Hepatocyte (in vitro differentiated cells): ENCODE measurements around the gene HASPIN. TPM values are rescaled to one million over a fixed set of nuclear protein-coding genes. Genes with fewer than 3 reads are reported as not detected.
"Not testable (repeated sequence)": the region's sequence is repeated elsewhere in the genome, so short reads cannot be mapped to it uniquely, and the experiment has no call there.

Experiments used
- DNase-seq: peaks from one replicate; pipeline ENCODE4 v3.0.0-alpha.2; 2016; ENCODE audit warnings: low spot score
- H2AFZ ChIP-seq: fragments of 200-600 bp; sonication (generic); 2 replicates; pipeline ENCODE4 v1.6.0; 2016; ENCODE audit warnings: antibody characterized with exemption, mild to moderate bottlenecking
- H3K27ac ChIP-seq: fragments of 200-600 bp; sonication (generic); 2 replicates; pipeline ENCODE4 v1.5.1; 2016; ENCODE audit warnings: mild to moderate bottlenecking
- H3K27me3 ChIP-seq: fragments of 200-600 bp; sonication (generic); 2 replicates; pipeline ENCODE4 v1.6.1; 2016
- H3K36me3 ChIP-seq: fragments of 200-600 bp; sonication (generic); replicated peaks from 2 replicates; pipeline ENCODE4 v1.5.1; 2016; ENCODE audit warnings: low read depth; ENCODE audit not compliant: insufficient read depth
- H3K4me1 ChIP-seq: fragments of 200-600 bp; sonication (generic); 2 replicates; pipeline ENCODE4 v1.5.1; 2016; ENCODE audit warnings: mild to moderate bottlenecking, moderate library complexity; ENCODE audit not compliant: insufficient read depth
- H3K4me2 ChIP-seq: fragments of 200-600 bp; sonication (generic); 2 replicates; pipeline ENCODE4 v1.6.0; 2016
- H3K4me3 ChIP-seq: fragments of 200-600 bp; sonication (generic); 2 replicates; pipeline ENCODE4 v1.5.1; 2016; ENCODE audit warnings: mild to moderate bottlenecking
- H3K79me2 ChIP-seq: fragments of 200-600 bp; sonication (generic); 2 replicates; pipeline ENCODE4 v1.6.0; 2017; ENCODE audit warnings: mild to moderate bottlenecking
- H3K9me2 ChIP-seq: fragments of 200-600 bp; sonication (generic); replicated peaks from 2 replicates; pipeline ENCODE4 v1.6.0; 2017; ENCODE audit warnings: mild to moderate bottlenecking; ENCODE audit not compliant: insufficient read depth
- H3K9me3 ChIP-seq: fragments of 200-600 bp; sonication (generic); 2 replicates; pipeline ENCODE4 v1.5.1; 2016; ENCODE audit warnings: low read depth, mild to moderate bottlenecking
- H4K20me1 ChIP-seq: fragments of 200-600 bp; sonication (generic); 2 replicates; pipeline ENCODE4 v1.6.0; 2016; ENCODE audit warnings: mild to moderate bottlenecking; ENCODE audit not compliant: insufficient read depth, poor library complexity, severe bottlenecking
- EZH2 ChIP-seq: fragments of 200-600 bp; sonication (generic); IDR thresholded peaks from 2 replicates; pipeline ENCODE4 v1.6.1; 2016; ENCODE audit warnings: antibody characterized with exemption, mild to moderate bottlenecking, borderline replicate concordance
- EZH2phosphoT487 ChIP-seq: fragments of 200-600 bp; sonication (generic); IDR thresholded peaks from one replicate; pipeline ENCODE4 v1.6.1; 2018; ENCODE audit warnings: antibody characterized with exemption, mild to moderate bottlenecking, low read depth, moderate library complexity; ENCODE audit not compliant: unreplicated experiment, severe bottlenecking
- WGBS: methylation state at CpG from one replicate; pipeline ENCODE4 v1.1.6; 2016; ENCODE audit warnings: low lambda C conversion rate; ENCODE audit errors: missing lambda C conversion rate; 5-methylcytosine and 5-hydroxymethylcytosine counted together
- polyA plus RNA-seq: library from polyadenylated mRNA; unstranded; fragments of >200 nt; fragmentation: Nextera tagmentation; extraction: Ambion mirVana; gene quantifications from 2 replicates; pipeline ENCODE4 v1.2.1, GENCODE V29; 2016
- total RNA-seq: library from RNA; depleted of rRNA; stranded (reverse); fragments of >200 nt; gene quantifications from 2 replicates; pipeline ENCODE4 v1.2.3, GENCODE V29; 2014
- TF ChIP-seq, protein P1 (sequence below): fragments of 200-600 bp; sonication (generic); IDR thresholded peaks from 2 replicates; pipeline ENCODE4 v1.5.1; 2016; ENCODE audit warnings: antibody characterized with exemption, mild to moderate bottlenecking; ENCODE audit not compliant: poor library complexity

Gene HASPIN
- total and polyA plus RNA-seq, 2 experiments from 2014 or later: 1.1 to 1.5 TPM

DNA sequence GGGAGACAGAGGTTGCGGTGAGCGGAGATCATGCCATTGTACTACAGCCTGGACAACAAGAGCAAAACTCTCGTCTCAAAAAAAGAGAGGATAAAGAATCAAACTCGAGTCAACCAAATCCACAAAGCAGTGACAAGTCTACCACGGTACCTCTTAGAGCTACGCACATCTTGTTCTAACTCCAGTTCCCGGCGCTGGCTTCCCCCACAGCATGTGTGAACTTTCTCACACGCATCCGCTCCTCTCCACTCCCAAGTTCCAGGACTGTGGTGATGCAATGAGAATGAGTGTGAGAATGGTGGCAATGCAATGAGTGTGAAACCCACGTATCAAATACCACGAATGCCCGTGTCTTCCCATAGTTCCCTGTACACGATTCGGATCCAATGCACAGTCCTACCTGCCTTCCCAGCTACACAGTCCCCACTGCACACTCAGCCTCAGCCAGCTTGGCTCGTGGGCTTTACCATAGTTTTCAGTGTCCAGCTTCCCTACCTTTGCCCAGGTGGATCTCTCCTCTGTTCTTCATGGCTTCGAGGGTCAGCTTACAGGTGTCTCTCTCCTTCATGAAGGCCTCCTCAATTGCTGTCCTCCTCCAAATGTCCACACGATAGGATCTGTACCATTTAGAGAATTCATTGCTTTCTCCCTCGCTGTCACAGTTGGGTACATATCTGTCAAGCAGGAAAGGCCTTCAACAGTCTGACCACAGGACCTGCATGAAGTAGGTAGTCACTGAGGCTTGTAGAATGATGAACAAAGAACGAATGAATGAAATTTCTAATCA lies 18.6 kb upstream of the HASPIN start:
- TF ChIP-seq, protein P1, sequence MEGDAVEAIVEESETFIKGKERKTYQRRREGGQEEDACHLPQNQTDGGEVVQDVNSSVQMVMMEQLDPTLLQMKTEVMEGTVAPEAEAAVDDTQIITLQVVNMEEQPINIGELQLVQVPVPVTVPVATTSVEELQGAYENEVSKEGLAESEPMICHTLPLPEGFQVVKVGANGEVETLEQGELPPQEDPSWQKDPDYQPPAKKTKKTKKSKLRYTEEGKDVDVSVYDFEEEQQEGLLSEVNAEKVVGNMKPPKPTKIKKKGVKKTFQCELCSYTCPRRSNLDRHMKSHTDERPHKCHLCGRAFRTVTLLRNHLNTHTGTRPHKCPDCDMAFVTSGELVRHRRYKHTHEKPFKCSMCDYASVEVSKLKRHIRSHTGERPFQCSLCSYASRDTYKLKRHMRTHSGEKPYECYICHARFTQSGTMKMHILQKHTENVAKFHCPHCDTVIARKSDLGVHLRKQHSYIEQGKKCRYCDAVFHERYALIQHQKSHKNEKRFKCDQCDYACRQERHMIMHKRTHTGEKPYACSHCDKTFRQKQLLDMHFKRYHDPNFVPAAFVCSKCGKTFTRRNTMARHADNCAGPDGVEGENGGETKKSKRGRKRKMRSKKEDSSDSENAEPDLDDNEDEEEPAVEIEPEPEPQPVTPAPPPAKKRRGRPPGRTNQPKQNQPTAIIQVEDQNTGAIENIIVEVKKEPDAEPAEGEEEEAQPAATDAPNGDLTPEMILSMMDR: no peak
- no peak for TF ChIP-seq EZH2phosphoT487
- no peak for TF ChIP-seq EZH2
- Histone ChIP-seq H4K20me1 (no peaks in the 10 kb centered on the region), H3K4me2 (no peak overlapping the region), H3K4me3 (no peak overlapping the region), H3K36me3 (no peaks in the 10 kb centered on the region), H3K27me3 (no peaks in the 10 kb centered on the region), H3K79me2 (no peaks in the 10 kb centered on the region), H3K9me3 (no peaks in the 10 kb centered on the region), H3K9me2 (no peaks in the 10 kb centered on the region), H3K27ac (no peak overlapping the region), H3K4me1 (no peaks in the 10 kb centered on the region), H2AFZ (no peak overlapping the region)
- 86% methylated on average over 20 of the region's 20 CpGs for WGBS
- DNase-seq: no peak

DNA sequence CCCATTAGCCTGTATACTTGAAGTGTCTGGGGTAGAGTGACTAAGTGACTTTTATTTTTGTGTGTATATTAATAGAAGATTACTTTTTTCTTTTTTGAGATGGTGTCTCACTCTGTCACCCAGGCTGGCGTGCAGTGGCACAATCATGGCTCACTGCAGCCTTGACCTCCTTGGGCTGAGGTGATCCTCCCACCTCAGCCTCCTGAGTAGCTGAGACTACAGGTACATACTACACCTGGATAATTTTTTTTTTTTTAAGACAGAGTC lies 18.1 kb upstream of the HASPIN start:
- not testable (repeated sequence) for H3K4me3 ChIP-seq, H2AFZ ChIP-seq
- 97% methylated on average over 1 of the region's 1 CpG for WGBS

DNA sequence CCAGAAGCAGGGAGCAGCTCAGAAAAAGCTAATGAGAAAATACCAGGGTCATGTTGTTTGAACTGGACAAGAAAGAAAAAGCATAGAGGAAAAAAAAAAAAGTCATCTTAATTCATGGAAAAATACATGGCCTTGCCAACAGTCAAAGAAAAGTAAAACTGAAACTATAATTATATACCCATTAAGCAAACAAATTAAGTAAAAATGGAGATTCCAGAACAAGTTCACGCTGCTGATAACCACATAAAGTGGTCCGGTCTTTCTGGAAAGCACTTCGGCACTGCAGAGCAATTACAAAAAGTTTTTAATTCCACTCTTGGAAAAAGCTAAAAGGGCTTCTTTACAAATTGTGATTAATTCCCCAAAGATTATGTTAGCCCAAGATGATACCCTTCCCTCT lies 15.3 kb upstream of the HASPIN start:
- 94% methylated on average over 3 of the region's 3 CpGs for WGBS
- no peak overlapping the region for H3K4me3 ChIP-seq
- H3K9me2 ChIP-seq: no peaks in the 10 kb centered on the region
- DNase-seq: no peak
- no peaks in the 10 kb centered on the region for H3K36me3 ChIP-seq
- H3K27me3 ChIP-seq: no peaks in the 10 kb centered on the region
- no peaks in the 10 kb centered on the region for H3K9me3 ChIP-seq
- no peaks in the 10 kb centered on the region for H4K20me1 ChIP-seq
- H2AFZ ChIP-seq: no peak overlapping the region
- H3K4me2 ChIP-seq: no peak overlapping the region
- no peak overlapping the region for H3K27ac ChIP-seq
- TF ChIP-seq EZH2phosphoT487 (no peak), EZH2 (no peak)
- TF ChIP-seq, protein P1: no peak
- H3K4me1 ChIP-seq: no peaks in the 10 kb centered on the region
- H3K79me2 ChIP-seq: no peaks in the 10 kb centered on the region

More for the DNA sequence above, 18.1 kb upstream of the HASPIN start:
- H3K27ac ChIP-seq, H4K20me1 ChIP-seq, H3K36me3 ChIP-seq, H3K27me3 ChIP-seq, H3K4me1 ChIP-seq, H3K9me2 ChIP-seq, H3K4me2 ChIP-seq, H3K79me2 ChIP-seq, DNase-seq, H3K9me3 ChIP-seq: not testable (repeated sequence)

DNA sequence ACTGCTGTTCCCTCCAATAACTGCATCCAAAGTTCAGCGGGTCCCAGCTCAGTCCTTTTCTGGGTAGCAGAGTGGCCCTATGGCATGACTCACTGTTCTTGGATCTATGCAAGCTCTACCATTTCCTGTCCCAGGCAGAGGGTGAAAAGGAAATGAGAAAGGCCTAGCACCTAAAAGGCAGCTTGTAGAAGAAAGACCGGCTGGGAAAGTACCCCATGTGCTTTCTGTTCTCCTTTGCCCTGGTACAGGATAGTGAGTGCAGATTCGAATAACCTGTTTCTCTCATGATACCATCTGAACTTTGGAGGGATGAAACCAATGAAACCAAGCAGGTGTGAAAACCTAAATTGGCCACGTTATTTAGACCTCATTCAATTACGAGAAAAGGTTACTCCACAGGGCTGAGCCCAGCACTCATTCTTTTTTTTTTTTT lies 12.7 kb upstream of the HASPIN start:
- no peaks in the 10 kb centered on the region for H3K27me3 ChIP-seq
- DNase-seq: no peak
- no peak overlapping the region for H2AFZ ChIP-seq
- 91% methylated on average over 5 of the region's 5 CpGs for WGBS
- H4K20me1 ChIP-seq: no peaks in the 10 kb centered on the region
- no peak overlapping the region for H3K4me2 ChIP-seq
- no peaks in the 10 kb centered on the region for H3K9me2 ChIP-seq
- no peak for TF ChIP-seq EZH2
- no peak for TF ChIP-seq EZH2phosphoT487
- TF ChIP-seq, protein P1: no peak
- H3K4me1 ChIP-seq: no peaks in the 10 kb centered on the region
- H3K36me3 ChIP-seq: no peaks in the 10 kb centered on the region
- H3K27ac ChIP-seq: no peak overlapping the region
- no peaks in the 10 kb centered on the region for H3K79me2 ChIP-seq
- no peak overlapping the region for H3K4me3 ChIP-seq
- no peaks in the 10 kb centered on the region for H3K9me3 ChIP-seq
